ENCODE results near the gene ADH1A. TPM values are rescaled to one million over a fixed set of nuclear protein-coding genes. Genes with fewer than 3 reads are reported as not detected.
"Not testable (repeated sequence)": the region's sequence is repeated elsewhere in the genome, so short reads cannot be mapped to it uniquely, and the experiment has no call there.

ADH1A gene
- 0.83 TPM for total RNA-seq
- long read RNA-seq, result 0 reads

- DNase-seq (no peak), ATAC-seq (ENCODE audit: poor library complexity) (no peak)
- intact Hi-C loops (cut with DNase I), result no loop called here
Observed at GRCh38 chr4:99290848-99291786, at the start of gene ADH1A. Gene ADH1A, minus strand, starts transcription at chr4:99290985. Its CDS starts 71 bp downstream, at chr4:99290914.

DNA sequence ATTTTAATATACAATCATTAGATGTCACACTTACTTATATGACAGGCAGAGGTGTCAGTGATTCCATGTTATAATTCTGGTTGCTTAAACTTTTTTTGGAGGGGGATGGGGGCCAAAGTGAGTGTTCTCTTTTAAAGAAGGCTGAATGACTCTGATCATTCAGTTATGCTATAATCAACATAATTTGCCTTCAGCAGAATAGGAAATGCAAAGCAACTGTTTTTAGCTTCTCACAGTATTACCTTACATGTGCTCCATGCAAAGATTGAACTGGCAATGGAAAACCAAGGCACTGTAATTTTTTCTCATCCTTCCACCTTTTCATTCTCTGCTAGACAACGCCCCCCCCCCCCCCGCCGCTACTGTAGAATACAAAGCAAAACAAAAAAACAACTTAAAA lies 48.4 kb upstream of the ADH1A start:
- DNase-seq (no peak), ATAC-seq (ENCODE audit: poor library complexity) (no peak)
- intact Hi-C loops (cut with DNase I), result no loop called here

DNA sequence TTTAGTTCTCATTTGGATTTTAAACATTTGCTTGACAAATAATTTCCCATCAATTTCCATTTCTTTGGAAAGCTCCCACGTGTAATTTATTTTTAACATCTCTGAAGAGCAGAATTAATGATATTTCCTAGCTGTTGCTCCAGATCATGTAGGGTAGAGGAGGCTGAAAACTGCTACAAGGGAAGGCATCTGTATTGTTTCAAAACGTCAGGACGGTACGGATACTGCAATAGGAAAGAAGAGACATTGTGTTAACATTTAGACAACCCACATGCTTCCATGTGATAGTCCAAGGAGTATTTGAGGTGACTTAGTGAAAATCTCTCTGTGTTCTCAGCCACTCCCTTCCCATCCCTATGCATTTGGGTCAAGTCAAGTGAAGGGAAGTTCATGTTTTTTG lies 45.8 kb upstream of the ADH1A start:
- ATAC-seq (ENCODE audit: poor library complexity) (no peak), DNase-seq (no peak)
- intact Hi-C loops (cut with DNase I), result no loop called here

DNA sequence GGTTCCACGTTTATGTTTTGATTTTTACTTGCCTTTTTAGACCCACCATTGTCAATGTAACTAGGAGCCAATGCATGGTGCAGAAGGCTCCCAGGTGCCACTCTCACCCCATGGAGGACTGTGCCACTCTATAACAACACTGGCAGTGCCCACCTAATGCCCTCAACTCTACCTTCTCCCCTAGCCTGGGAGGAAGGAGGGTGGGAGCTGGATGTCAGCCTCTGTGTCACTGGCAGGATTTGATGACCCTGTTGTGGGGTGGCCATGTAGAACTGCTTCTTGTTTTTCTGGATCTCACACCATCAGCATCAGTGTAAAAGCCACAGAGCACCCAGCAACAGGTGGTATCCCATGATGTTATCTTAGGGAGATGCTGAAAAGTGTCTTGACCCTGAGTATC lies 44.1 kb upstream of the ADH1A start:
- intact Hi-C loops (cut with DNase I), result no loop called here
- DNase-seq (no peak), ATAC-seq (ENCODE audit: poor library complexity) (no peak)

DNA sequence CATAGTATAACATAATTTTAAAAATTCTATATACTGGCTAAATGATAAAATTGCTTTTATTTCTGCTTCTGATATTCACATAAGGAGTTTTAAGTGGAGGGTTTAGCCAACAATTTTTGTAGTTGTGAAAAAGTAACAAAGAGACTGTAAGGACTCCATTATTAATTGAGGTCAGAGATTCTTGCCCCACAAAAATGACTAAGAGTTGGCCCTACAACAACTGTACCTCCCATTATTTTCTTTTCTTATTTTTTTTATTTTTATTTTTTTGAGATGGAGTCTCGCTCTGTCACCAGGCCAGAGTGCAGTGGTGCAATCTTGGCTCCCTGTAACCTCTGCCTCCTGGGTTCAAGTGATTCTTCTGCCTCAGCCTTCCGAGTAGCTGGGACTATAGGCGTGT lies 39.9 kb upstream of the ADH1A start:
- DNase-seq (no peak), ATAC-seq (ENCODE audit: poor library complexity) (no peak)
- intact Hi-C loops (cut with DNase I), result no loop called here

- intact Hi-C loops (cut with DNase I), result no loop called here
- DNase-seq (no peak), ATAC-seq (ENCODE audit: poor library complexity) (peak; percentile 9)
Observed at GRCh38 chr4:99329876-99330275, 39.1 kb upstream of the ADH1A start.

- DNase-seq (peak; percentile 71), ATAC-seq (ENCODE audit: poor library complexity) (peak; percentile 85)
- intact Hi-C loops (cut with DNase I), result no loop called here
Observed at GRCh38 chr4:99324979-99325378, 34.2 kb upstream of the ADH1A start.

DNA sequence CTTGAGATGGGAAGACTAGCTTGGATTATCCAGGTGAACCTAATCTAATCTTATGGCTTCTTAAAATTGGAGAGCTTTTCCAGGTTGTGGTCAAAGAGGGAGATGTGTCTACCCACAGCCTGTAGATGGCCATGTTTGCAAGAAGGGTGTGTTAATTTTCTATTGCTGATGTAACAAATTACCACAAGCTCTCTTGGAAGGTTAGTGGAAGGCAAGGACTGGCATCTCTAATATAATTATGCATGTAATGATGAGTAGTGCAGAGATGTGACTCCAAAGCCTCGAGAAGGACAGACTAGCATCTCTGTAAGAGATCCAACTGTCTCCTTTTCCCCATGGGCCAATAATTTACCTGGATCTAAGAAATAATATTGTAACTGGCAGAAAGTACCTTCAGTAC lies 33.6 kb upstream of the ADH1A start:
- DNase-seq, result no peak
- intact Hi-C loops (cut with DNase I), result no loop called here
- ATAC-seq (ENCODE audit: poor library complexity), result peak; percentile 23

DNA sequence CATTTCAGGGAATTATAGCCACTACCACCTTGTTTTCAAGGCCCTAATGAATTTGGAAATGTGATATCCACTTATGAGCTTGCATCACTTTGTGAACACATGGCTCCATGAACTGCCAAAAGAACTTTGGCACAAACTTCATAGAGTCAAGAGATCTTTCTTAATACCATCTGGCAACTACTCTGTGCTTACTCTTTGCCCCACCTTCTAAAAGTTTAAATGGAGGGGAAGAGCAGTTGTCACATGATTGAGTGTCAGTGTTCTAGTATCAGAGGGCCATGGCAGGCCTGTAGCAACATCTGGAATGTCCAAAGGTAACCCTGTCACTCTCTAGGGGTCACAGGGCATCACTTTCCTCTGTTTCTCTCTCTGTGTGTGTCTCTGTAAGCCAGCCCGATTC lies 33.0 kb upstream of the ADH1A start:
- intact Hi-C loops (cut with DNase I), result no loop called here
- DNase-seq, result no peak
- ATAC-seq (ENCODE audit: poor library complexity), result peak; percentile 89

DNA sequence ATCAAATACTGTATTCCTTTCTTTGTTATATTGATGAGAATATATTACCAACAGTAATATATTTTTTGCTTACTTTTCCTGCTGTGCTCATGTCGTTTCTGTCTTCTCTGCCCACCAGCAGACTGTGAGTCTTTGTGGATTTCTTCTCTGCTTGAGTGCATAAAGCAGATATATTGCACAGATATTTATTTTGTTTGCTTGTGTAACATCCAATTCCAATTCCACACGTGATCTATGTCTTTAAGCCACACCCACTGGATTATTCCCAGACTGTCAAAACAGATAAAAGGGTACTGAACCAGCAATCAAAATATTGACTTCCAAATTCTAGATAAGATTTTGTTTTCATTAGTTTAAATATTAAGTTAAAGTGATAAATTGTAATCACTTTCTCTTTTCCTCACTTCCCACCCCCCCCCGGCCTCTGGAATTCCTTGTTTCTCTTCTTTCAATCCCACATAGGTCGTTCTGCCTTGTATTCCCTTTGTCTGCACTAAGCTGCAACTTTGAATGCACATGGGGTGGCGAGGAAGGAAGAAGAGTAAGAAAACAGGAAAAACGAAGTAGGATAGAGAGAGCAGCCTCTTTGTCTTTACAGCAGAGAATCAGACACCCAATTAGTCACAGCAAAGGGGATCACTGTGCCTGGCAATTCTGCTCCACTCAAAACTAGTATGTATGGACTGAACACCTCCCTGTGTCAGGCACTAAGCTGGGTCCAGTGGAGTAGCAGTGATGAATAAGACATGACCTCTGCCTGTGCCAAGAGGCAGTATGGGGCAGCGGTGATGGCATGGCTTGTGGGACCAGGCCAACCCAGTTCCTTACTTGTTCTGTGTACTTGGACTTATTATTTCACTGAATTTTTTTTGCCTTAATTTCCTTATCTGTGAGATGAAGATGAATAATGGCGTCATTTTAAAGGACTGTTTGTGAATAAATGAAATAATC lies 30.7 kb upstream of the ADH1A start, which contains the start of gene ADH1B:
ADH1B (minus strand) TSS at position 161 of the 951 bp plus-strand sequence; CDS start at position 91, 70 bp downstream.
- intact Hi-C loops (cut with DNase I), result no loop called here
- ATAC-seq (ENCODE audit: poor library complexity) (peak; percentile 17), DNase-seq (peak; percentile 37)

DNA sequence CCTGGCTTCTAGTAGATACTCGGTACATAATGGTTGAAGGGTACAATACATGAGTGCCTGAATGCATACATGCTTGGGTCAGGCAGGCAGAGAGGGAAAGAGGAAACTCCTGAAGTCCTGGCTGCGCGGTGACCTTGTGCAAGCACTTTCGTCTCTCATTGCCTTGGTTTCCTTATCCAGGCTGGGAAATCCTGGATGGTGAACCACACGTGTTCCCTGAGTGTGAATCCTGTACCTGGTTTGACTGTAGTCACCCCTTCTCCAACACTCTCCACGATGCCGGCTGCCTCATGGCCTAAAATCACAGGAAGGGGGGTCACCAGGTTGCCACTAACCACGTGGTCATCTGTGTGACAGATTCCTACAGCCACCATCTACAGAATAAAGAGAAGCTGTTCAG lies 27.0 kb upstream of the ADH1A start:
- ATAC-seq (ENCODE audit: poor library complexity); DNase-seq: not testable (repeated sequence)

GRCh38 chr4:99317354-99317753 lies 26.6 kb upstream of the ADH1A start:
- no peak for ATAC-seq (ENCODE audit: poor library complexity)
- intact Hi-C loops (cut with DNase I), result no loop called here
- DNase-seq, result no peak

More for the DNA sequence above, 27.0 kb upstream of the ADH1A start:
- intact Hi-C loops (cut with DNase I), result not testable (repeated sequence)

- ATAC-seq (ENCODE audit: poor library complexity), result no peak
- intact Hi-C loops (cut with DNase I), result no loop called here
- no peak for DNase-seq
Observed at GRCh38 chr4:99315839-99316238, 25.1 kb upstream of the ADH1A start.

DNA sequence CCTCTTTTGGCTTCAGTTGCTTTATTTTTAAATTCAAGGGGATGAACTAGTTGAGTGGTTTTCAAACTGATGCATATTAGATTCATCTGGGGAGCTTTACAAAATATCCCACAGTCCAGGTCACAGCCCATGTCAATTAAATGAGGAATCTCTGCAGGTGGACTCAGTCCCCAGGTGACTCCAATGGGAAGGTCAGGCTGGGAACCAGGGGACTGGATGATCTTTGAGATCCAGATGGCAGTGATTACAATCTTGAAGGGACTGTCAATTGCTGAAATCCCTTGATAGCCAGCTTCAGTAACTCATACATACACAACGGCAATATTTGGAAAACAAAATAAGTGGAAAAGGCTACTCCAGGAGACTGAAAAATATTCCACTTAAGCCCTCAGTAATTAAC lies 23.4 kb upstream of the ADH1A start:
- DNase-seq (no peak), ATAC-seq (ENCODE audit: poor library complexity) (no peak)
- intact Hi-C loops (cut with DNase I), result no loop called here

DNA sequence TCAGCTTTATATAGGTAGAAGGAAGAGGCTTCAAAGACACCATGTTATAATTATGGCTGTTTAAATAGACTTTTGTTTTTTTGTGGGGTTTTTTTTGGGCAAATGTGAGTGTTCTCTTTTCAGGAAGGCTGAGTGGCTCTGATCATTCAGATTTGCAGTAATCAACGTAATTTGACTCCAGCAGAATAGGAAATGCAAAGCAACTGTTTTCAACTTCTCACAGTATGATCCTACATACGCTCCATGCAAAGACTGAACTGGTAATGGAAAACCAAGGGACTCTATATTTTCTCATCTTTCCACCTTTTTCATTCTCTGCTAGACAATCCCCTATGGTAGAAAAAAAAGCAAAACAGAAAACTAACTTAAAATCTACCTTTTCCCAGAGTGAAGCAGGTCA lies 19.6 kb upstream of the ADH1A start:
- ATAC-seq (ENCODE audit: poor library complexity) (no peak), DNase-seq (no peak)
- intact Hi-C loops (cut with DNase I), result no loop called here

DNA sequence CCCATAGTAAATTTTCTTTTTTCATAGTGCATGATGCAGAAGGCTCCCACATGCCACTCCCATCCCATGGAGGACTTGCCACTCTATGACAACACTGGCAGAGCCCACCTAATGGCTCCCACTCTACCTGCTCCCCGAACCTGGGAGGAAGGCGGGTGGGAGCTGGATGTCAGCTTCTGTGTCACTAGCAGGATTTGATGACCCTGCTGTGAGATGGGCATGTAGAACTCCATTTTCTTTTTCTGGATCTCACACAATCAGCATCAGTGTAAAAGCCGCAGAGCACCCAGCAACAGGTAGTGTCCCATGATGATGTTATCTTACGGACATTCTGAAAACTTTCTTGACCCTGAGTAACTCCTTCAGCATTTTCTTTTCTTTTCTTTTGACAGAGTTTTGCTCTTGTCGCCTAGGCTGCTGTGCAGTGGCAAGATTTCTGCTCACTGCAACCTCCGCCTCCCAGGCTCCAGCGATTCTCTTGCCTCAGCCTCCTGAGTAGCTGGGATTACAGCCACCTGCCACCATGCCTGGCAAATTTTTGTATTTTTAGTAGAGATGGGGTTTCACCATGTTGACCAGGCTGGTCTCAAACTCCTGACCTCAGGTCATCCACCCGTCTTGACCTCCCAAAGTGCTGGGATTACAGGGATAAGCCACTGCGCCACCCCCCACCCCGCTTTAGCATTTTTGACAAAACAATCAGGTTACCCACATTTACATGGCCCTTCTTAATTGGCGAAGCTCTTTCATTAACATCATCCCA lies 15.0 kb upstream of the ADH1A start:
- DNase-seq (no peak), ATAC-seq (ENCODE audit: poor library complexity) (peak; percentile 29)
- intact Hi-C loops (cut with DNase I), result no loop called here

DNA sequence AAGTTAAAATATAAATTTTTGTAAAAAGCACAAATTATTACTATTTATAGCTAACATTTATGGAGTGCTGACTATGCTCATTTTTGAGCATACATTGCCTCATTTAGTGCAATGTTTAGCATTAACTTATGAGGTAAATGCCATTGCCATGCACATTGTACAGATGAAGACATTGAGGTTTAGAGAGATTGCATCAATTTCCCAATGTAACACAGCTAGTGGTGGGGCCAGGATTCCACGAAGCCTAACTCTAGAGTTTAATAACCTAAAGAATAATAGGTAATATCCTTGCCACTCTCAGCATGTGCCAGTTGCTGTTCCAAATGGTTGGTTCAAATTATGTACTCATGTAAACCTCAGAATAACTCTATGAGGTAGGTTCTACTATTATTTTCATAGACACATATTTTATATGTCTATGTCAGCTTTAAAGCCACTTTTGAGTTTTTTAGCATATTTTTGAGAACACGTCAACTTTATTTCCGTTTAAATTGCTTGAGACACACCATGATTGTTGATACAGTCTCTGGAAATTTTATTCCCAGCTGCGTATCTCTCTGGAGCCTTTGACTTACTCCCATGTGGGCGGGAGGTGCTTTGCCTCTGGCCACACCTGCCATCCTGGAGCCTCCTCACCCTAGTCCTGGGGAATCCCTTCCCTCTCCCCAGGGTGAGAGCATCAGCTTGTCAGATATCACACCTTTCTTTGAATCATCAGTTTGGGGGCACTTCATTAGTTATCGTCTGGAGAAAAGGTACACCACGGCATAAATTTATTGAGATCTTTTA lies 10.8 kb upstream of the ADH1A start:
- ATAC-seq (ENCODE audit: poor library complexity) (no peak), DNase-seq (no peak)
- intact Hi-C loops (cut with DNase I), result no loop called here

GRCh38 chr4:99300934-99301333 lies 10.1 kb upstream of the ADH1A start:
- DNase-seq, result peak; percentile 84
- peak; percentile 85 for ATAC-seq (ENCODE audit: poor library complexity)
- intact Hi-C loops (cut with DNase I), result no loop called here
